Measurements from ENCODE around the gene METTL21C.

The METTL21C gene

GRCh38 chr13:102694937-102695336 lies at the start of gene METTL21C:
Gene METTL21C, minus strand, starts transcription at chr13:102695044. Its CDS starts 546 bp downstream, at chr13:102694498.
- no peak within 1 kb of the TSS for H3K4me3 ChIP-seq (ENCODE audit: low read length)

DNA sequence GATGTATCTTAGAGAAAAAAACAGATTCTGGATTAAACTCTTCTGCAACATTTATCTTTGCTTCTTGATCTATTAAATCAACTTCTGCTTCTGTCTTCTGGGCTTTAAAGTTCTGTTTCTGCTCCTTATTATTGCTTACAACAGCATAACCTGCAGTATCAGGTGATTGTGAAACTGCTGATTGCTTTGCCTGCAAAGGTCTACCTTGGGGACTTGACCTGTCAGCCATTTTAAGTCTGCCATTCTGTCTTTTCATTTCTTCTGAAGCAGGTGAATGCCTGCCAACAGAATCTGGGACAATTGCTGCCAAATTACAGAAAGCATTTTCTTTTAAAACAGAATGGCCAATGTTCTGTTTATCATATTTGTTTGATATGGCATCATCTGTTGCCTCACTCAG lies 47.7 kb upstream of the METTL21C start:
- H3K27me3 ChIP-seq (ENCODE audit: insufficient read depth, low read length), result peaks cover 4% of the 10 kb centered on the region
- no peak overlapping the region for H3K4me3 ChIP-seq (ENCODE audit: low read length)
- no peaks in the 10 kb centered on the region for H3K9me3 ChIP-seq (ENCODE audit: low read length)
- no peak overlapping the region for H2AFZ ChIP-seq (ENCODE audit: low read depth, low read length)
- no peaks in the 10 kb centered on the region for H3K36me3 ChIP-seq (ENCODE audit: insufficient read depth, low read length)
- peaks cover 23% of the 10 kb centered on the region for H3K4me1 ChIP-seq (ENCODE audit: insufficient read depth, low read length)

More at GRCh38 chr13:102694937-102695336, at the start of gene METTL21C:
- H3K36me3 ChIP-seq (ENCODE audit: insufficient read depth, low read length), result no peaks in the 10 kb centered on the region
- H3K4me1 ChIP-seq (ENCODE audit: insufficient read depth, low read length), result no peaks in the 10 kb centered on the region
- H2AFZ ChIP-seq (ENCODE audit: low read depth, low read length), result no peak within 1 kb of the TSS
- H3K27me3 ChIP-seq (ENCODE audit: insufficient read depth, low read length), result no peaks in the 10 kb centered on the region
- H3K9me3 ChIP-seq (ENCODE audit: low read length), result peaks cover 2% of the 10 kb centered on the region

GRCh38 chr13:102742101-102742500 lies 47.3 kb upstream of the METTL21C start:
- peaks cover 26% of the 10 kb centered on the region for H3K4me1 ChIP-seq (ENCODE audit: insufficient read depth, low read length)
- peaks cover 4% of the 10 kb centered on the region for H3K27me3 ChIP-seq (ENCODE audit: insufficient read depth, low read length)
- no peak overlapping the region for H3K4me3 ChIP-seq (ENCODE audit: low read length)
- no peaks in the 10 kb centered on the region for H3K9me3 ChIP-seq (ENCODE audit: low read length)
- H3K36me3 ChIP-seq (ENCODE audit: insufficient read depth, low read length), result no peaks in the 10 kb centered on the region
- no peak overlapping the region for H2AFZ ChIP-seq (ENCODE audit: low read depth, low read length)

DNA sequence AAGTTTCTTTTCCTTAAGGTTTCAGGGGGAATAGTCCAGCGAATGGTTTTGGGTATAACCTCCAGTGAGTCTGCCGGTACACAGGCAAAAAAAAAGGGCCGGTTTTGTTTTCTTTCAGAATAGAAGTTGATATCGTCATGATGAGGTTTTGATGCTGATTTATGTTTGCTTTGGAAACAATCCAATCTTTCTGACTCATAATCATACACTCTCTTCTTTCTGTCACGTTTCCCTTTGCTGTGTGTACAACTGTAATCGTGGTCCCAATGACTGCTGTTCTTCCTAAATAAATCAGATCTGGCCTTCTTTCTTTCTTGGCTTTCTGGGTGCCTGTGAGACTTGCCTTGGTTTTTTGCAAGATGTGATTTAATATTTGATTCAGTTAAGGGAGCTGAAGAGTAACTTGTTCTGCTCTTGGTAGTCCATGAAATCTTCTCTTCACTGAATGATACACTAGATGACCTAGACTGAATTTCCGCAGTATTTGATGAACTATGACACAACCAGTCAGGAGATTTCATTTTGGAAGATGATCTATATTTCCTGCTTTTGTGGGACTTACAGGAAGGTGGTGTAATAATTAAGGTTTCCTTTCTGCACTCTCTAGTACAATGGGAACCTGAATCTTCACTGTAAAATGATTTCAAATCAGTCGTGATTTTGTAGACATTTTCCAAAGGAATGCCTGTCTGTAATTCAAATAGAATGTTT lies 34.9 kb upstream of the METTL21C start:
- no peaks in the 10 kb centered on the region for H3K36me3 ChIP-seq (ENCODE audit: insufficient read depth, low read length)
- H3K9me3 ChIP-seq (ENCODE audit: low read length), result no peaks in the 10 kb centered on the region
- no peak overlapping the region for H3K4me3 ChIP-seq (ENCODE audit: low read length)

DNA sequence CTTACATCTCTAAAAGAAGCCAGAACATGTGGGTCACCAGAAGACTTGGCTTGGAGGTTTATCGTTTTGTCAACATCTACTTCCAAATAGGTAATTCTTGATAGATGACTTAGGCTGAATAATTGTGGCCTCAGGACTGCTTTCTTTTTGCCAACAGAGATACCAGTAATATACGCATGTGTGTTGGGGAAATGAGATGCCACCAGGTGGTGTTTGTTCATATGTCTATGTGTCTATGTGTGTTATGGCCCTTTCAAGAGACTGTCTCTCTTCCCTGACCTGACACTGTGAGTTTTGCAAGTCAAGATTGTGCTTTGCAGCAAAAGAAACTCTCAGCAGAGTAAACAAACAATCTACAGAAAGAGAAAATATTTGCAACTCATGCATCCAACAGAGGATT lies 31.6 kb upstream of the METTL21C start:
- Histone ChIP-seq H3K9me3 (ENCODE audit: low read length) (no peaks in the 10 kb centered on the region), H2AFZ (ENCODE audit: low read depth, low read length) (no peak overlapping the region), H3K36me3 (ENCODE audit: insufficient read depth, low read length) (no peaks in the 10 kb centered on the region), H3K4me3 (ENCODE audit: low read length) (no peak overlapping the region), H3K27me3 (ENCODE audit: insufficient read depth, low read length) (no peaks in the 10 kb centered on the region), H3K4me1 (ENCODE audit: insufficient read depth, low read length) (no peaks in the 10 kb centered on the region)

More for the DNA sequence above, 34.9 kb upstream of the METTL21C start:
- Histone ChIP-seq H3K27me3 (ENCODE audit: insufficient read depth, low read length) (no peaks in the 10 kb centered on the region), H3K4me1 (ENCODE audit: insufficient read depth, low read length) (peaks cover 6% of the 10 kb centered on the region), H2AFZ (ENCODE audit: low read depth, low read length) (no peak overlapping the region)

DNA sequence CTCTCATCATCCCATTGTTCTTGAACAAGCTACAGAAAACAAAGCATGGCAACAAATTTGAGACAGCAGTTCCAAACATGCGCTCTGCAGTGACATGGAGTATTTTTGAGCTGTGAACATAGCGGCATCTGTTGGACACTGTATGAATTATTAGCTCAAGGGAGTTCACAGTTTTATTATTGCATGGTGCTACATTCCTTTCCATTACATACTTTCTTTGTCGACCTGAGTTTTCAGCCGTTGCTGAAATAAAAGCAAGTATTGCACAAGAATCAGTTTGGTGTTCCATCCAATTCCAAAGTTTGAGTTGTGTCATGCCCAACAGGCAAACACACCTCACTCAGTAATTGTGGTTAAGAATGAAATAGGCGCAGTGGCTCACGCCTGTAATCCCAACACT lies 30.1 kb upstream of the METTL21C start:
- Histone ChIP-seq H2AFZ (ENCODE audit: low read depth, low read length) (no peak overlapping the region), H3K36me3 (ENCODE audit: insufficient read depth, low read length) (no peaks in the 10 kb centered on the region), H3K4me3 (ENCODE audit: low read length) (no peak overlapping the region), H3K4me1 (ENCODE audit: insufficient read depth, low read length) (no peaks in the 10 kb centered on the region), H3K9me3 (ENCODE audit: low read length) (no peaks in the 10 kb centered on the region), H3K27me3 (ENCODE audit: insufficient read depth, low read length) (no peaks in the 10 kb centered on the region)

DNA sequence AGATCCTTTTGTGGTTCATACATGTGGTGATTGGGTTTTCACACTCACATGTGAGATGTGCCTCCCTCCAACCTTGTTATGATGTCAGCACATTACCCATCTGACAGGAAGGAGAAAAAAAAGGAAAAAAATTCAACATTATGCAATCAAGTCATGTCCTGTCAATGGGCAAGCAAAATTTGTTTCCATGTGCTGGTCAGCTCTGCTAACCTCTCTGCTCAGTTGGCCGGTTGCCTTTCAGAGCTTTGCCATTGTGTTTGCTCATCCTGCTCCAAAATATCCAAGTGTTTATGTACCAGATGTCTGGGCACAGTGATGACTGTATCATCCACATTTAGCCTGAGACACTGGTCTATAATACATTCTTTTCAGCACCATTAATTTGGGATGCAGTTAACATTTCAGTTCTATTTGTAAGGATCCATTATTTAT lies 27.0 kb upstream of the METTL21C start:
- no peaks in the 10 kb centered on the region for H3K4me1 ChIP-seq (ENCODE audit: insufficient read depth, low read length)
- H3K36me3 ChIP-seq (ENCODE audit: insufficient read depth, low read length), result no peaks in the 10 kb centered on the region
- H3K27me3 ChIP-seq (ENCODE audit: insufficient read depth, low read length), result no peaks in the 10 kb centered on the region
- no peak overlapping the region for H2AFZ ChIP-seq (ENCODE audit: low read depth, low read length)
- no peaks in the 10 kb centered on the region for H3K9me3 ChIP-seq (ENCODE audit: low read length)
- H3K4me3 ChIP-seq (ENCODE audit: low read length), result no peak overlapping the region

- Histone ChIP-seq H2AFZ (ENCODE audit: low read depth, low read length) (no peak overlapping the region), H3K27me3 (ENCODE audit: insufficient read depth, low read length) (no peaks in the 10 kb centered on the region), H3K4me3 (ENCODE audit: low read length) (no peak overlapping the region), H3K4me1 (ENCODE audit: insufficient read depth, low read length) (no peaks in the 10 kb centered on the region), H3K9me3 (ENCODE audit: low read length) (no peaks in the 10 kb centered on the region), H3K36me3 (ENCODE audit: insufficient read depth, low read length) (no peaks in the 10 kb centered on the region)
Measured at GRCh38 chr13:102718746-102719145, 23.9 kb upstream of the METTL21C start.

DNA sequence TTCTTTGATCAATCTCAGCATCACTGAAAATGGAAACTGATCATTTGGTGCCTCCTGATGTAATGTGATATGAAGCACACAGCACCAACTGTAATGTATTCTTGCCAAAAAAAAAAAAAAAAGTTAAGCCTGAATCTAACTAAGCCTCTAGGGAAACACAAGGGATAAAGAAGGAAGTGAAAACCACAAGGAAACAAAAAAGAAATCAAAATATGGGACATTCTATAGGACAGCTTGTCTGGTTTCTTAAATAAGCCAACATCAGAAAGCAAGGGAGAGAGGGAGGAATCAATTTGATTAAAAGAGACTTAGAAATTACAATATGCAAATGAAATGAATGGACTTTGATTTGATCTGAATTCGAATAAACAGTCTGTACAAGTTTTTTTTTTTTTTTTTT lies 20.6 kb upstream of the METTL21C start:
- H3K4me3 ChIP-seq (ENCODE audit: low read length), result no peak overlapping the region
- no peak overlapping the region for H2AFZ ChIP-seq (ENCODE audit: low read depth, low read length)
- H3K9me3 ChIP-seq (ENCODE audit: low read length), result no peaks in the 10 kb centered on the region
- no peaks in the 10 kb centered on the region for H3K4me1 ChIP-seq (ENCODE audit: insufficient read depth, low read length)
- H3K36me3 ChIP-seq (ENCODE audit: insufficient read depth, low read length), result no peaks in the 10 kb centered on the region
- no peaks in the 10 kb centered on the region for H3K27me3 ChIP-seq (ENCODE audit: insufficient read depth, low read length)

DNA sequence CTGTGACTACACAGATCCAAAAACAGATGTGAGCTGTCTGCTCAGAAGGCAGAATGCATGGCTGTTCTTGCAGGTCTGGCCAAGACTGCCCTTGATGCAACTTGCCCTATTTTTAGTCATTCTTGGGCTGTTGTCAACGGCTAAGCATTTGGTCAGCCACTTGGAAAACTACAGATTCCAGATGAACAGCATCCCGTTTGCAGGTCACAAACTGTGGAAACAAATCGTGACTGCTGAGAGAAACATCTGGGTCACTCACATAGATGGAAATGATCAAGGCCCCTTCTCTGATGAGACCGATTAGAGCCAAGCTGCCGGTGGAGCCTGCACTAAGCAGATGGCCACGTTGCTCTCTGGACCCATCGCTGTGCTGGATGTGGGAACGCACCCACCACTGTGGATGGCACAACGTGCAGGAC lies 15.4 kb upstream of the METTL21C start:
- Histone ChIP-seq H3K4me3 (ENCODE audit: low read length) (no peak overlapping the region), H3K36me3 (ENCODE audit: insufficient read depth, low read length) (no peaks in the 10 kb centered on the region), H3K9me3 (ENCODE audit: low read length) (peaks cover 4% of the 10 kb centered on the region), H3K4me1 (ENCODE audit: insufficient read depth, low read length) (no peaks in the 10 kb centered on the region), H2AFZ (ENCODE audit: low read depth, low read length) (no peak overlapping the region), H3K27me3 (ENCODE audit: insufficient read depth, low read length) (no peaks in the 10 kb centered on the region)

DNA sequence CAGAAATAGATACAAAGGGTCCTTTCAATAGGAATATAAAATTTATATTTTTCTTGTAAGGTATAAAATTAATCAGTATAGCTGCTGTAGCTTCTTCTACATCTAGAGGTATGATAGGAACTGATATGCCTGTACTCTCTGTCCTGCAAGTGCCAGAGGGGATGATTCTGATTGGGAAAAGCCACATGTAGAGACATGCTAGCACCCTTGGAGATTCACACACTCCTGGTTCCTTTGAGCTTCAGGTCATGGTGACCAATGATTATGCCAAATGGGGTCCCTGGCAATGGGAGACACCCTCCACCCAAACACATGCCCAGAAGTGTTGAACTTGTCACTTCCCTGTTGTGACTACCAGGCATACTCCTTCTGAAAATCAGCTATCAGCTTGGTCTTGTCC lies 14.7 kb upstream of the METTL21C start:
- H3K27me3 ChIP-seq (ENCODE audit: insufficient read depth, low read length), result no peaks in the 10 kb centered on the region
- no peaks in the 10 kb centered on the region for H3K4me1 ChIP-seq (ENCODE audit: insufficient read depth, low read length)
- H3K36me3 ChIP-seq (ENCODE audit: insufficient read depth, low read length), result no peaks in the 10 kb centered on the region
- no peak overlapping the region for H3K4me3 ChIP-seq (ENCODE audit: low read length)
- H3K9me3 ChIP-seq (ENCODE audit: low read length), result peaks cover 4% of the 10 kb centered on the region
- H2AFZ ChIP-seq (ENCODE audit: low read depth, low read length), result no peak overlapping the region

GRCh38 chr13:102708991-102709390 lies 14.1 kb upstream of the METTL21C start:
- H3K36me3 ChIP-seq (ENCODE audit: insufficient read depth, low read length), result no peaks in the 10 kb centered on the region
- peaks cover 2% of the 10 kb centered on the region for H3K4me1 ChIP-seq (ENCODE audit: insufficient read depth, low read length)
- H3K9me3 ChIP-seq (ENCODE audit: low read length), result peaks cover 4% of the 10 kb centered on the region
- H3K27me3 ChIP-seq (ENCODE audit: insufficient read depth, low read length), result no peaks in the 10 kb centered on the region
- no peak overlapping the region for H3K4me3 ChIP-seq (ENCODE audit: low read length)
- no peak overlapping the region for H2AFZ ChIP-seq (ENCODE audit: low read depth, low read length)

DNA sequence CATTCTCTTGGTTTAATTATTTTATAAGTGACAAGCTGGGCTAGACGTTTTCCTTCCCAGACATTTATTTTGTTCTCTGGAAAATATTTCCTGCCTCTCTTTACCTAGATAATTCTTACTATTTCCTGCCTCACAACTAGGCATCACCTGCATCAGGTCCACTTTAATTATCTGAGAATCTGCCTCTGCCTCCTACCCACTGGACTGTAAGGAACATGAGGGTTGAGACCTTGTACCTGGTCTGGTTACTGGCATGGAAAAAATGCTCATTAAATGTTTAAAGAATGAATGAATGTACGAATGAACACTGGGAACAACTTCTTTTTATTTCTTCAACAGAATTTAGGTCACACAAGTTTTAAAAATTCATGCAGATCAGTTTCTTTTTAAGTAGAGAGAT lies 13.4 kb upstream of the METTL21C start:
- no peaks in the 10 kb centered on the region for H3K36me3 ChIP-seq (ENCODE audit: insufficient read depth, low read length)
- no peaks in the 10 kb centered on the region for H3K27me3 ChIP-seq (ENCODE audit: insufficient read depth, low read length)
- H3K4me1 ChIP-seq (ENCODE audit: insufficient read depth, low read length), result peaks cover 3% of the 10 kb centered on the region
- peaks cover 4% of the 10 kb centered on the region for H3K9me3 ChIP-seq (ENCODE audit: low read length)
- no peak overlapping the region for H3K4me3 ChIP-seq (ENCODE audit: low read length)
- H2AFZ ChIP-seq (ENCODE audit: low read depth, low read length), result no peak overlapping the region

GRCh38 chr13:102707467-102707866 lies 12.6 kb upstream of the METTL21C start:
- Histone ChIP-seq H3K4me1 (ENCODE audit: insufficient read depth, low read length) (peaks cover 3% of the 10 kb centered on the region), H3K27me3 (ENCODE audit: insufficient read depth, low read length) (no peaks in the 10 kb centered on the region), H3K9me3 (ENCODE audit: low read length) (peaks cover 4% of the 10 kb centered on the region), H3K36me3 (ENCODE audit: insufficient read depth, low read length) (no peaks in the 10 kb centered on the region), H3K4me3 (ENCODE audit: low read length) (no peak overlapping the region), H2AFZ (ENCODE audit: low read depth, low read length) (no peak overlapping the region)

Data from neuron (in vitro differentiated cells).